ENCODE results near the gene NR1H4.

DNA sequence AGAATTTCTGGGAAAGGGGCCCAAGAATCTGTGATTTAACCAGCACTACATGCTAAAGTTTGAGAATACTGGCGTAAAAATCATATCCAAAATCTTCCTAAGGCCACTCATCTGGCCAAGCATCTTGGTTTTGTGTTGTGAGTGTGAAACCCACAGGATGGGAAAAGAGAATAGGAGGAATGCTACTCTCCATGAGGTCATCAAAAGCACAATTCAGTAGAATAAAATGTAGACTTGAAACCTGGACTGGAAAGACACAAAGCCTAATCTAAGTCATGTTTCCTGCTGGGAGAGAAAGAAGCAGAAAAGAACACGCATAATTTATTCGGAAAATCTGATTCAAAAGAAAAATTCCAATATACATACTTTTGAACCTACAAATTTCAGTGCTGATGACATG lies 42.3 kb downstream of the NR1H4 start:
- TF ChIP-seq, protein P1, sequence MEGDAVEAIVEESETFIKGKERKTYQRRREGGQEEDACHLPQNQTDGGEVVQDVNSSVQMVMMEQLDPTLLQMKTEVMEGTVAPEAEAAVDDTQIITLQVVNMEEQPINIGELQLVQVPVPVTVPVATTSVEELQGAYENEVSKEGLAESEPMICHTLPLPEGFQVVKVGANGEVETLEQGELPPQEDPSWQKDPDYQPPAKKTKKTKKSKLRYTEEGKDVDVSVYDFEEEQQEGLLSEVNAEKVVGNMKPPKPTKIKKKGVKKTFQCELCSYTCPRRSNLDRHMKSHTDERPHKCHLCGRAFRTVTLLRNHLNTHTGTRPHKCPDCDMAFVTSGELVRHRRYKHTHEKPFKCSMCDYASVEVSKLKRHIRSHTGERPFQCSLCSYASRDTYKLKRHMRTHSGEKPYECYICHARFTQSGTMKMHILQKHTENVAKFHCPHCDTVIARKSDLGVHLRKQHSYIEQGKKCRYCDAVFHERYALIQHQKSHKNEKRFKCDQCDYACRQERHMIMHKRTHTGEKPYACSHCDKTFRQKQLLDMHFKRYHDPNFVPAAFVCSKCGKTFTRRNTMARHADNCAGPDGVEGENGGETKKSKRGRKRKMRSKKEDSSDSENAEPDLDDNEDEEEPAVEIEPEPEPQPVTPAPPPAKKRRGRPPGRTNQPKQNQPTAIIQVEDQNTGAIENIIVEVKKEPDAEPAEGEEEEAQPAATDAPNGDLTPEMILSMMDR (conservative IDR thresholded peaks at IDR 0.05; ENCODE audit: low read length), result no peak
- no peak for TF ChIP-seq EZH2phosphoT487 (IDR thresholded peaks at IDR 0.05; ENCODE audit: borderline replicate concordance)

Measured in Loucy (cell line).